Astrocyte of the spinal cord (primary cell): Measurements from ENCODE around the gene SAMD14.

Experiments used
- DNase-seq: peaks from one replicate; pipeline ENCODE4 v3.0.0; 2011; ENCODE audit warnings: low read depth, low spot score
- H3K4me3 ChIP-seq: 2 replicates; pipeline ENCODE4 v1.5.1; 2011; ENCODE audit warnings: low read depth, mild to moderate bottlenecking, low read length, moderate library complexity
- CTCF ChIP-seq: IDR thresholded peaks from 2 replicates; pipeline ENCODE4 v1.5.1; 2012; ENCODE audit warnings: low read depth, mild to moderate bottlenecking, low read length, inconsistent platforms
- in situ Hi-C: cut with HindIII; loops from 2 replicates; pipeline ENCODE4 v1.10.0; 2017; ENCODE audit warnings: low sequenced_read_pairs

SAMD14 gene

DNA sequence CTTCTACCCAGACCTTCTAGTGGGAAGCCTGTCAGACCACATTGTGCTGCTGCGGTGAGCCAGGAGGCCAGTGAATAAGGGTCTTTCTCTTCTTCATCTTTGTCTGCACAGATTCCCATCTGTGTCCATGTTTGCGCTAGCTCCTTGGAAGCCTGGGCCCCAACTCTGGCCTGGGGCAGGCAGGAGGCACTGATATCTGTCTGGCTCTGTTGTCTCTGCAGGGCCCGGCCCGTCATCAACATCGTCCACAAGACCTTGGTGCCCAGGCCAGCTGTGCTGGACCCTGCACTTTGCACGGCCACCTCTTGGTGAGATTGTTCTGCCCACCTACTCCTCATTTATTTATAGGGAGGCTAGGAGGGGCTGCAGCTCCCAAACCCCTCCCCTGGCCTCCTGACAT, 55.7 kb downstream of the SAMD14 start:
- TF ChIP-seq CTCF: no peak
- H3K4me3 ChIP-seq: no peak overlapping the region
- no peak for DNase-seq
- in situ Hi-C loops: no loop called here

GRCh38 chr17:50072925-50073324, 57.0 kb downstream of the SAMD14 start:
- in situ Hi-C loops: no loop called here
- DNase-seq: no peak
- no peak overlapping the region for H3K4me3 ChIP-seq
- no peak for TF ChIP-seq CTCF

DNA sequence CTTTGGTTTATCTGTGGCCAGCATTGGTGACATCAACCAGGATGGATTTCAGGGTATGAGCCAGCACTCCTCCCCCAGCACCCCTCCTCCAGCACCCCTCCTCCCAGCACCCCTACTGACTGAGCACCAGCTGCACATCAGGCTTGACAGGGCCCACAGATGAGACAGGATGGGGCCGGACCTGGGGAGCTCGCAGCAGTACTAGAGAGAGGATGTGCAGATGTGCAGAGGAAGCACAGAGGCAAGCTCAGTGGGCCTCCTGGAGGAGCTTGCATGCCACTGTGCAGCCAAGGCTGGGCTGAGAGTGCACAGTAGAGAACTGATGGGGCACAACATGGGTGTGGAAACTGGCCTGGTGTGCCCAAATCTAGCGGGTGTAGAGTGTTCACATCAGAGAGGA, 57.8 kb downstream of the SAMD14 start:
- in situ Hi-C loops: no loop called here
- no peak for TF ChIP-seq CTCF
- H3K4me3 ChIP-seq: no peak overlapping the region
- no peak for DNase-seq

DNA sequence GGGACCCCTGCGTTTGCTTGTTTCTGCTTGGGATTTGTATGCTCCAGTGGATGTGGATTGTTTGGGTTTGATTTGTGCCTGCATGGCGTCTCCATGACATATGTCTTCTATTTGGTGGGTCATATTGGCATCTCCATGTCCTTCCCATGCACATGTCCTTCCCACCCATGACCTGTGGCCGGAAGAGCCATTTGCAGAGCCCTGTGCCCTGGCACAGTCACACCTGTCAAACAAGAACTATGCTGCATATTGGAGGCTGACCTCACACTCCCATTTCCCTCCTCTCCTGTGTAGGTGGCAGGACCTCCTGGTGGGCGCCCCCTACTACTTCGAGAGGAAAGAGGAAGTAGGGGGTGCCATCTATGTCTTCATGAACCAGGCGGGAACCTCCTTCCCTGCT, 58.3 kb downstream of the SAMD14 start:
- TF ChIP-seq CTCF: no peak
- in situ Hi-C loops: no loop called here
- DNase-seq: no peak
- H3K4me3 ChIP-seq: no peak overlapping the region

DNA sequence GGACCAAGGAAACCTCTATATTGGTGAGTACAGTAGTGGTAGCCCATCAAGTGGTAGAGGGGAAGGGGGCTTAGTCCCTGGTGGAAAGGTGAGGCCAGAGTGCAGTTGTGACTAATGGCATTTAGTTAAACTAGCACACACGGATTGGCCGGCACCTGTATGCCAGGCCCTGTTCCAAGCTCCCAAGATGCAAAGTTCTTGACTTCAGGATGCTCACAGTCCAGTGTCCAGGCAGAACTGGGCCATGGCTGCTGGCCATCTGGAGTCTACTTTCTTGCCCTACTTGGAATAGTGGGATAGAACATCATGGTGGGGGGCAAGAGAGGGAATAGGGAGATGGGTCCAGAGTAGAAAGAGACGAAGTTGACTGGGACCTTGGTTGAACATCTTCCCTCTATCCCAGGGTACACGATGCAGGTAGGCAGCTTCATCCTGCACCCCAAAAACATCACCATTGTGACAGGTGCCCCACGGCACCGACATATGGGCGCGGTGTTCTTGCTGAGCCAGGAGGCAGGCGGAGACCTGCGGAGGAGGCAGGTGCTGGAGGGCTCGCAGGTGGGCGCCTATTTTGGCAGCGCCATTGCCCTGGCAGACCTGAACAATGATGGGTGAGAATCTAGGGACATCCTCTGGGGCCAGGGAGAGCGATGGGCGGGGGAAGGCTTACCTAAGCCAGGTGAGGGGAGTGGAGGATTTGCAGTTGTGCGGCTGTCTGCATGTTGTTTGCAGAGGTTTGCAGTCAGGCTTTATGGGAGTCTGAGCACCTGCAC, 58.9 kb downstream of the SAMD14 start:
- H3K4me3 ChIP-seq: no peak overlapping the region
- no peak for DNase-seq
- TF ChIP-seq CTCF: no peak
- in situ Hi-C loops: no loop called here

- no peak for TF ChIP-seq CTCF
- no peak for DNase-seq
- in situ Hi-C loops: no loop called here
- H3K4me3 ChIP-seq: no peak overlapping the region
Observed at GRCh38 chr17:50067996-50068395, 62.0 kb downstream of the SAMD14 start.

- no peak overlapping the region for H3K4me3 ChIP-seq
- no peak for TF ChIP-seq CTCF
- in situ Hi-C loops: no loop called here
- DNase-seq: no peak
Observed at GRCh38 chr17:50066995-50067394, 63.0 kb downstream of the SAMD14 start.
